Endometrial microvascular endothelial cells (primary cell): ENCODE measurements around the gene TBX6. TPM values are rescaled to one million over a fixed set of nuclear protein-coding genes. Genes with fewer than 3 reads are reported as not detected.

Experiments
- in situ Hi-C: cut with HindIII; loops from 2 replicates; pipeline ENCODE4 v1.10.0; 2017; ENCODE audit warnings: low sequenced_read_pairs, low pct_unique_long_range_greater_than_20kb; ENCODE audit errors: inconsistent ontology term
- total RNA-seq: library from RNA; depleted of rRNA; stranded (reverse); fragments of >200 nt; gene quantifications from one replicate; pipeline ENCODE4 v1.2.3, GENCODE V29; 2015; ENCODE audit errors: inconsistent ontology term

TBX6 gene
- total RNA-seq, 1 donor from 2014 or later = not detected

- in situ Hi-C loops = no loop called here
Observed at GRCh38 chr16:30088832-30089624, 2.7 kb downstream of the TBX6 start.

- in situ Hi-C loops = no loop called here
Observed at GRCh38 chr16:30088237-30088831, 3.4 kb downstream of the TBX6 start.

DNA sequence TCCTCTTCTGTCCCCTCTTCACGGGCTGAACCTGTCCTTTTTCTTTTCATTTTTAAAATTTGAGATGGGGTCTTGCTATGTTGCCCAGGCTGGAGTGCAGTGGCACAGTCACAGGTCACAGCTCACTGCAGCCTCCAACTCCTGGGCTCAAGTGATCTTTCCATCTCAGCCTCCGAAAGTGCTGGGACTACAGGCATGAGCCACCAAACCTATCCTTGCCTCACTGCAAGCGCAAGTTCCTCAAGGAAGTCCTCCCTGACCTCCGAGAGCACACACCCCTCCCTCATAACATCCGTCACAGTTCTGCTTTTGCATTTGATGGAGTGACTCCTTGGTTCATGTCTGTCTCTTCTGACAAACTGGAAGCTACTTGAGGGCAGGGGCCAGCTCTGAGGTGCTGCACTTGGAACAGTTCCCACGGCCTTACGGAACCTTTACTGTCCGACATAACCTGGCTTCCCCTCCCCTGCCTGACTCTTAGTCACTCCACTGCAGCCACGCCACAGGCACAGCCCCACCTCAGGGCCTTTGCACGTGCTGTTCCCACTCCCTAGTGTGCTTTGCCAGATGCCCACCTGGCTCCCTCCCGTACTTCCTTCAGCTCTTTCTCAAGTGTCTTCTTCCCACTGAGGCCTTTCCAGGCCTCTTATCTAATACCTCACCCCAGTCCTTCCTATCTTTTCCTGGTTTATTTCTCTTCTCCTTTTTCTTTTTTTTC lies 4.4 kb downstream of the TBX6 start:
- in situ Hi-C loops = no loop called here

DNA sequence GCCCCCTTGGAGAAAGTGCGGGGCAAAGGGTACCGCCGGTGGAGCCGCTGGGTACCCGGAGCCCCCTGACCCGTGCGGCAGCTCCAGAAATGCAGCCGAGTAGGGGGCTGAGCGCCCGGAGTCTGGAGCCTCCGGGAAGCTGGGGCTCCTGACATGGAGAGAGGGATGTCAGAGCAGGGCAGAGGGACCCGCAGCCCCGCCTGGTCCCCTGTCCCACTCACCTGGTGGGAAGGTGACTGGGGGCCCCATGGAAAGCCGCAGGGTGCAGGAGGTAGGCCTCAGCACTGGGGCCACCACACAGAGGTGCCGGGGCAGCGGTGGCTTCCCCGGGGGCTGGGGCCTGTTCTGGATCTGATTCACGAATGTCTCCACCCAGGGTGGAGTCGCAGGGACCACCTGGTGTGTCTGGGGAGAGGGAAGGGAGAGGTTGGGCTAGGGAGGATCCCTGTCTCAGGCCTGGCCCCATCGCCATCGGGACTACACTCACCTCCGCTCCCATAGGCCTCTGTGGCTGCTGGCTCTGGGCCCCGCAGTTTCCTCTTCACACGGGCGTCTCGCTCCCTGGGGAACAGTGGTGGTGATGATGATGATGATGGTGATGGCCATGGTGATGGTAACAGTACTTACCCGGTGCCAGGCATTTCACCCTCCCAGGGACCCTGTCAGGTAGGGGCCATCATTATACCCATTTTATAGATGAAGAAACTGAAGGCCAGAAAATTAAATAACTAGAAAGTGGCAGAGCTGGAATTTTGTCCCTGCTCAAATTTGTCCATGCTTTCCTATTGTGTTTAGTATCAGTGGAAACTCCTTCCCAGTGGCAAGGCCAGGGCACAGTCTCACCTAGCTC lies 5.2 kb downstream of the TBX6 start:
- in situ Hi-C loops = no loop called here

- in situ Hi-C loops = no loop called here
Observed at GRCh38 chr16:30085820-30086219, 5.9 kb downstream of the TBX6 start.

DNA sequence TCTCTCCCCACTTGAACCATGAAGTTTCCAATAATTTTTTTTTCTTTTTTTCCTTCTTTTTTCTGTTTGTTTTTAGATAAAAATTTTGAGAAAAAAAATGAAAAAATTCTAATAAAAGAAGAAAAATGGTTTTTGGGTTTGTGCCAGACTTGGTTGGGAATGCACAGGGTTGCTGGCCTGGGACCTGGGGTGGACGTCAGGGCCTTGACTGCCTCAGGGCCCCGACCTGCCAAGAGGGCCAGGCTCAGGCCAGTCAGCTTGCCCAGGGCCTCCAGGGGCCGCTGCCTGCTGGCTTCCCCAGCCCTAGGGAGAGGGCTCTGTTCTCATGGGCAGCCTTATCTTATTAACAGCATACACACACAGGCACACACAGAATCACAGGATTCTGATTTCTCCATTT lies 6.5 kb downstream of the TBX6 start:
- in situ Hi-C loops = no loop called here

DNA sequence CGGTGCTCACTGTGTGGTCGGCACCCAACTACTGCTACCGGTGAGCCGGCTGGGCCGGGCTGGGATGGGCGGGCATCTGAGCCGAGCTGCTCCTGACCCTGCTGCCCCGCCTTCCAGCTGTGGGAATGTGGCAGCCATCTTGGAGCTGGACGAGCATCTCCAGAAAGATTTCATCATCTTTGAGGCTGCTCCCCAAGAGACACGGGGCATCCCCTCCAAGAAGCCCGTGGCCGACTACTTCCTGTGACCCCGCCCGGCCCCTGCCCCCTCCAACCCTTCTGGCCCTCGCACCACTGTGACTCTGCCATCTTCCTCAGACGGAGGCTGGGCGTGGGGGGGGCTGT lies 6.9 kb downstream of the TBX6 start:
- in situ Hi-C loops = no loop called here

DNA sequence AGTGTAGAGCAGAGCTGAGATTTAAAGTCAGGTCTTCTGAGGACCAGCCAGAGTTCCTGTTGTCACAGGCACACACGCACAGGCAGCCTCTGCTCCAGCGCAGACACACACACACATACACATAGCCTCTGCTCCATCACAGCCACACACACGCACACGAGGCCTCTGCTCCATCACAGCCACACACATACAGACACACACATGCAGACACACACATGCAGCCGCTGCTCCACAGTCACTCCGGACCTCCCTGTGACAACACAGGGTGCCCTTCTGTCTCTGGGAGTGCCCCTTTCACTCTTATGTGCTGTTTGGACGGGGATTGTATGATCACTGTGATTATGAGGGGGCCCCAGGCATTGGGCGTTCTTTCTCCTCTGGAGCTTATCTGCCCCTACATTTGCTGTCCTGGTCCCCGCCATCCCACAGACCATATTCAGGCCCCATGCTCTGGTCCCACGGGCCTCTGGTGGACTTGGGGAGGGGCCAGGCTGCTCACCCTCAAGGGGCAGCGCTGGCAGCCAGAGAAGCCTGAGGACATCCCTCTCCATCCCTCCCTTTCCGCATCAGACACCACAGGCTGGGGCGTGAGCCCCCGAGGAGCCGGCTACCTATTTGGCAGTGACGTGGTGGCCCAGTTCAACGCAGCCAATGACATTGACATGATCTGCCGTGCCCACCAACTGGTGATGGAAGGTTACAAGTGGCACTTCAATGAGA lies 7.5 kb downstream of the TBX6 start:
- in situ Hi-C loops = no loop called here

- in situ Hi-C loops = no loop called here
Observed at GRCh38 chr16:30083216-30084055, 8.3 kb downstream of the TBX6 start.

GRCh38 chr16:30082545-30083090 lies 9.1 kb downstream of the TBX6 start:
- in situ Hi-C loops = no loop called here

DNA sequence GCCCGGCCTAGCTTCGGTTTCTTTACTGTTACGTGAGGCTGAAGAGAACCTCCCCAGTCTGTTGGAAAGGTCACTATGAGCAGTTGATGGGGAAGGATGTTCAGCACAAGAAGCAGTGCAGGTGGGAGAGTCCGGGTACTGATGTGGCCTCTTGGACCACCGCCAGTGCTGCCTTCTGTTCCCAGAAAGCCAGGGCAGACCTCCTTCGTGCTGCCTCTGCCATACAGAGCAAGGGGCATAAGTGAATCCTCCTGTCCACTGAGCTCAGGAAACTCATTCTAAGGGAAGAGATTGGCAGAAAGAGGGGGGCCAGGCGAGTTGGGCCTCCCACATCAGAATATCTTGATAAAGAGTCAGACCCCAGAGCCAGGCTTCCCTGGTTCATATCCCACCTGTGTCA lies 12.2 kb downstream of the TBX6 start:
- in situ Hi-C loops = no loop called here

GRCh38 chr16:30078744-30079143 lies 13.0 kb downstream of the TBX6 start:
- in situ Hi-C loops = no loop called here

DNA sequence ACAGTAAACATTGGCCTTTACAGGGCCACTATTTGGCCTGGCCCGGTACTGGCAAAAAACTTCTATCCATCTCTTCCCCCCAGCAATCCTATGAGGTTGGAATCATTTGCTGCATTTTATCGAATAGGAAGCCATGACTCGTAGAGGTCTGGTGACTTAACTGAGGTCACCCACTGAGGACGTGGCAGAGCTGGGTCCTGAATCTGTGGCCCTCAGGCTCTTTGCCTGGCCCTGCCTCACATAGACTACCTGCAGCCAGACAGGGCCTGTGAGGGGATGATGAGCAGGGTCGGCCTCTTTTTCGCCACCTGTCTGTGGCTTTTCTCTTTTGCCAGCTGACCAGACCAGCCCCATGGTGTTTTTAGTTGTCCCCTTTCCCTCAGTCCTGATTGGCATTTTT lies 14.1 kb downstream of the TBX6 start:
- in situ Hi-C loops = no loop called here

- in situ Hi-C loops = no loop called here
Observed at GRCh38 chr16:30076276-30076791, 15.4 kb downstream of the TBX6 start.

GRCh38 chr16:30075503-30076275 lies 16.0 kb downstream of the TBX6 start, which contains the start of gene PPP4C:
Gene PPP4C, plus strand, starts transcription at chr16:30075994. Its CDS starts 384 bp downstream, at chr16:30076378.
- in situ Hi-C loops = no loop called here

GRCh38 chr16:30070490-30070889 lies 21.2 kb downstream of the TBX6 start:
- in situ Hi-C loops = no loop called here
